HG02623 (cell line): ENCODE measurements around the gene HSPG2.

ENCODE experiments used
- ATAC-seq: cut with Tn5 transposase; IDR thresholded peaks from one replicate; pipeline ENCODE4 v1.9.1; 2021; ENCODE audit warnings: moderate library complexity; ENCODE audit not compliant: unreplicated experiment

The HSPG2 gene

GRCh38 chr1:21774835-21775549, 162.1 kb downstream of the HSPG2 start:
- ATAC-seq, result no peak

GRCh38 chr1:21773585-21773984, 163.5 kb downstream of the HSPG2 start:
- ATAC-seq, result no peak
